ENCODE results near the gene AKAP12.
"Not testable (repeated sequence)": the region's sequence is repeated elsewhere in the genome, so short reads cannot be mapped to it uniquely, and the experiment has no call there.

The AKAP12 gene

GRCh38 chr6:151379933-151380847 lies 140.4 kb downstream of the AKAP12 start:
- DNase-seq = no peak

GRCh38 chr6:151380848-151381205 lies 141.1 kb downstream of the AKAP12 start:
- no peak for DNase-seq

- DNase-seq = no peak
Measured at GRCh38 chr6:151381722-151382121, 142.0 kb downstream of the AKAP12 start.

GRCh38 chr6:151382631-151383030 lies 142.9 kb downstream of the AKAP12 start:
- DNase-seq = not testable (repeated sequence)

- no peak for DNase-seq
Measured at GRCh38 chr6:151384151-151384550, 144.4 kb downstream of the AKAP12 start.

GRCh38 chr6:151385177-151385576 lies 145.4 kb downstream of the AKAP12 start:
- no peak for DNase-seq

GRCh38 chr6:151387175-151387970 lies 147.6 kb downstream of the AKAP12 start:
- no peak for DNase-seq

GRCh38 chr6:151388236-151388635 lies 148.5 kb downstream of the AKAP12 start:
- no peak for DNase-seq

GRCh38 chr6:151388997-151389617 lies 149.3 kb downstream of the AKAP12 start:
- DNase-seq = peak; percentile 13

- peak; percentile 95 for DNase-seq
Measured at GRCh38 chr6:151389618-151390275, 150.0 kb downstream of the AKAP12 start.

- DNase-seq = peak; percentile 97
Measured at GRCh38 chr6:151390276-151390850, 150.6 kb downstream of the AKAP12 start.

- DNase-seq = peak; percentile 88
Measured at GRCh38 chr6:151390851-151391470, 151.2 kb downstream of the AKAP12 start.

GRCh38 chr6:151391471-151392413 lies 152.0 kb downstream of the AKAP12 start, which contains the start of gene ZBTB2:
Gene ZBTB2 (minus strand): TSS chr6:151391559. CDS start chr6:151373637, 17,922 bp downstream.
- DNase-seq = peak; percentile 66

GRCh38 chr6:151392427-151392826 lies 152.7 kb downstream of the AKAP12 start:
- no peak for DNase-seq

- no peak for DNase-seq
Measured at GRCh38 chr6:151393410-151393809, 153.6 kb downstream of the AKAP12 start.

- DNase-seq = no peak
Measured at GRCh38 chr6:151399679-151400078, 159.9 kb downstream of the AKAP12 start.

GRCh38 chr6:151400473-151400872 lies 160.7 kb downstream of the AKAP12 start:
- DNase-seq = no peak

GRCh38 chr6:151402228-151402627 lies 162.5 kb downstream of the AKAP12 start:
- DNase-seq = no peak

- no peak for DNase-seq
Measured at GRCh38 chr6:151403919-151404308, 164.1 kb downstream of the AKAP12 start.

All from right kidney (tissue), 1 donor.